SK-N-SH (cell line): Measurements from ENCODE around the gene PABPC1L. TPM values are rescaled to one million over a fixed set of nuclear protein-coding genes. Genes with fewer than 3 reads are reported as not detected.

ENCODE experiments used
- CTCF ChIA-PET: fragments of 300-600, 350-600 bp; formaldehyde crosslinking; extraction: SDS; loops from one replicate; lab custom pipeline; 2021; lab: Yijun Ruan, JAX
- POLR2A ChIA-PET: fragments of 350-600 bp; sonication (Branson Sonifier 250); formaldehyde crosslinking; extraction: SDS; loops from one replicate; lab custom pipeline; 2020; ENCODE audit warnings: antibody characterized with exemption, inconsistent platforms; lab: Yijun Ruan, JAX
- DNase-seq: peaks from one replicate; pipeline ENCODE4 v3.0.0; 2012
- H2AFZ ChIP-seq: fragments of 200-600 bp; sonication (generic); 2 replicates; pipeline ENCODE4 v1.8.1; 2016; ENCODE audit warnings: antibody characterized with exemption, mild to moderate bottlenecking, low read depth
- H3F3A ChIP-seq: fragments of 200-600 bp; sonication (generic); replicated peaks from 2 replicates; pipeline ENCODE3; 2016; ENCODE audit warnings: antibody characterized with exemption, mild to moderate bottlenecking; ENCODE audit not compliant: insufficient read depth
- H3K27ac ChIP-seq, 2 experiments: fragments of 200-500 bp in 1 of 2; fragments of 200-600 bp in 1 of 2; sonication (Bioruptor generic) in 1 of 2; sonication (generic), shearing (Covaris generic) in 1 of 2; 2 replicates each; pipeline versions ENCODE4 v1.5.1 to v1.6.1; 2014 to 2016; ENCODE audit warnings: low read depth in 2 of 2, inconsistent platforms in 1 of 2, low read length in 1 of 2, mild to moderate bottlenecking in 1 of 2, mixed read lengths in 1 of 2
- H3K27me3 ChIP-seq: fragments of 200-600 bp; sonication (generic), shearing (Covaris generic); 2 replicates; pipeline ENCODE4 v1.6.1; 2016; ENCODE audit warnings: mixed run types; ENCODE audit not compliant: insufficient read depth
- H3K36me3 ChIP-seq, 2 experiments: fragments of 200-500 bp in 1 of 2; fragments of 200-600 bp in 1 of 2; sonication (Bioruptor generic) in 1 of 2; sonication (generic) in 1 of 2; replicated peaks in 1 of 2; 2 replicates each; pipeline versions ENCODE3 to v1.5.1; 2014 to 2016; ENCODE audit warnings: low read length in 1 of 2, mild to moderate bottlenecking in 1 of 2; ENCODE audit not compliant: insufficient read depth in 2 of 2, control insufficient read depth in 1 of 2
- H3K4me1 ChIP-seq, 2 experiments: fragments of 200-500 bp in 1 of 2; fragments of 200-600 bp in 1 of 2; sonication (Bioruptor generic) in 1 of 2; sonication (generic), shearing (Covaris generic) in 1 of 2; 2 replicates each; pipeline versions ENCODE4 v1.5.1 to v1.6.1; 2014 to 2016; ENCODE audit warnings: low read depth in 1 of 2, low read length in 1 of 2, mixed run types in 1 of 2; ENCODE audit not compliant: insufficient read depth in 2 of 2, control insufficient read depth in 1 of 2
- H3K4me2 ChIP-seq: fragments of 200-600 bp; sonication (generic), shearing (Covaris generic); 2 replicates; pipeline ENCODE4 v1.6.1; 2017; ENCODE audit warnings: mixed run types
- H3K4me3 ChIP-seq, 2 experiments: fragments of 200-500 bp in 1 of 2; fragments of 200-600 bp in 1 of 2; sonication (Bioruptor generic) in 1 of 2; sonication (generic), shearing (Covaris generic) in 1 of 2; 2 replicates each; pipeline versions ENCODE4 v1.5.1 to v1.8.1; 2014 to 2016; ENCODE audit warnings: low read depth in 2 of 2, inconsistent platforms in 1 of 2, low read length in 1 of 2, mild to moderate bottlenecking in 1 of 2, mixed read lengths in 1 of 2, moderate library complexity in 1 of 2
- H3K79me2 ChIP-seq: fragments of 200-600 bp; sonication (generic); 2 replicates; pipeline ENCODE4 v1.8.1; 2017; ENCODE audit warnings: mild to moderate bottlenecking; ENCODE audit not compliant: insufficient read depth
- H3K9ac ChIP-seq: fragments of 200-600 bp; sonication (generic); 2 replicates; pipeline ENCODE4 v1.6.1; 2017; ENCODE audit warnings: mixed run types
- H3K9me2 ChIP-seq: fragments of 200-600 bp; sonication (generic); 2 replicates; pipeline ENCODE4 v1.6.1; 2017; ENCODE audit warnings: mixed run types
- H3K9me3 ChIP-seq: fragments of 200-600 bp; sonication (generic); 2 replicates; pipeline ENCODE4 v1.6.1; 2017; ENCODE audit warnings: mixed run types, mild to moderate bottlenecking, moderate library complexity
- H4K20me1 ChIP-seq: fragments of 200-600 bp; sonication (generic); 2 replicates; pipeline ENCODE4 v1.6.1; 2017; ENCODE audit warnings: mild to moderate bottlenecking, mixed run types; ENCODE audit not compliant: insufficient read depth
- CHD2 ChIP-seq: fragments of 150-350 bp; IDR thresholded peaks from 2 replicates; pipeline ENCODE4 v1.6.1; 2018; ENCODE audit warnings: low read length; ENCODE audit not compliant: partially characterized antibody
- ELF1 ChIP-seq: IDR thresholded peaks from 2 replicates; pipeline ENCODE4 v1.4.0; 2012
- EP300 ChIP-seq, 2 experiments: IDR thresholded peaks; 2 replicates each; pipeline versions ENCODE4 v1.4.0 to v1.6.1; 2012; ENCODE audit warnings: borderline replicate concordance in 1 of 2, low read depth in 1 of 2, low read length in 1 of 2
- EZH2phosphoT487 ChIP-seq: fragments of 200-600 bp; sonication (generic); IDR thresholded peaks from 2 replicates; pipeline ENCODE4 v1.6.1; 2017; ENCODE audit warnings: low read depth, mixed run types, mild to moderate bottlenecking, antibody characterized with exemption, moderate library complexity, borderline replicate concordance
- FOSL2 ChIP-seq: IDR thresholded peaks from 2 replicates; pipeline ENCODE4 v1.4.0; 2012; ENCODE audit warnings: low read depth, mild to moderate bottlenecking, moderate library complexity, borderline replicate concordance
- FOXJ3 ChIP-seq: sonication (generic); formaldehyde crosslinking; IDR thresholded peaks from 2 replicates; pipeline ENCODE4 v1.5.1; 2020; ENCODE audit warnings: mild to moderate bottlenecking, missing genetic modification reagents
- GABPA ChIP-seq: IDR thresholded peaks from 2 replicates; pipeline ENCODE4 v1.4.0; 2012; ENCODE audit warnings: low read depth, mild to moderate bottlenecking
- GATA2 ChIP-seq: sonication (generic); formaldehyde crosslinking; IDR thresholded peaks from 2 replicates; pipeline ENCODE4 v1.5.0; 2020; ENCODE audit warnings: mild to moderate bottlenecking, missing genetic modification reagents
- NFIC ChIP-seq: IDR thresholded peaks from 2 replicates; pipeline ENCODE4 v1.4.0; 2012; ENCODE audit warnings: borderline replicate concordance
- NRF1 ChIP-seq: IDR thresholded peaks from 2 replicates; pipeline ENCODE4 v1.6.1; 2012; ENCODE audit warnings: low read depth, mild to moderate bottlenecking, low read length
- RAD21 ChIP-seq: IDR thresholded peaks from 2 replicates; pipeline ENCODE4 v1.6.1; 2012; ENCODE audit warnings: mild to moderate bottlenecking, low read length
- RXRA ChIP-seq: IDR thresholded peaks from 2 replicates; pipeline ENCODE4 v1.4.0; 2012; ENCODE audit warnings: low read depth, mild to moderate bottlenecking, borderline replicate concordance
- SMC3 ChIP-seq: IDR thresholded peaks from 2 replicates; pipeline ENCODE4 v1.6.1; 2012; ENCODE audit warnings: low read depth, low read length, improper control_type of control experiment
- TAF1 ChIP-seq: IDR thresholded peaks from 2 replicates; pipeline ENCODE4 v1.6.1; 2012; ENCODE audit warnings: low read depth, mild to moderate bottlenecking, low read length, moderate library complexity, borderline replicate concordance
- TCF12 ChIP-seq: IDR thresholded peaks from 2 replicates; pipeline ENCODE4 v1.4.0; 2012
- TEAD4 ChIP-seq: IDR thresholded peaks from 2 replicates; pipeline ENCODE4 v1.4.0; 2012; ENCODE audit warnings: mild to moderate bottlenecking, borderline replicate concordance; ENCODE audit not compliant: insufficient read depth
- WGBS: methylation state at CpG from one replicate; pipeline ENCODE4 v1.1.6; 2017; ENCODE audit warnings: low lambda C conversion rate; 5-methylcytosine and 5-hydroxymethylcytosine counted together
- polyA plus RNA-seq, 3 experiments: library from polyadenylated mRNA; depleted of rRNA; stranded (reverse); fragments of >200 nt; gene quantifications; 2 replicates each; pipeline ENCODE4 v1.2.3, GENCODE V29; 2012
- TF ChIP-seq, protein P1 (sequence below): IDR thresholded peaks from 2 replicates; pipeline ENCODE4 v1.6.1; 2012; ENCODE audit warnings: mild to moderate bottlenecking, low read depth, low read length, moderate library complexity
- TF ChIP-seq, protein P2 (sequence below): IDR thresholded peaks from 2 replicates; pipeline ENCODE4 v1.4.0; 2012; ENCODE audit warnings: low read depth, borderline replicate concordance
- TF ChIP-seq, protein P3 (sequence below): IDR thresholded peaks from 2 replicates; pipeline ENCODE4; 2012

The PABPC1L gene
- polyA plus RNA-seq, 1 of the 3 experiments (the other 2 are of a cell fraction), result 205 TPM

DNA sequence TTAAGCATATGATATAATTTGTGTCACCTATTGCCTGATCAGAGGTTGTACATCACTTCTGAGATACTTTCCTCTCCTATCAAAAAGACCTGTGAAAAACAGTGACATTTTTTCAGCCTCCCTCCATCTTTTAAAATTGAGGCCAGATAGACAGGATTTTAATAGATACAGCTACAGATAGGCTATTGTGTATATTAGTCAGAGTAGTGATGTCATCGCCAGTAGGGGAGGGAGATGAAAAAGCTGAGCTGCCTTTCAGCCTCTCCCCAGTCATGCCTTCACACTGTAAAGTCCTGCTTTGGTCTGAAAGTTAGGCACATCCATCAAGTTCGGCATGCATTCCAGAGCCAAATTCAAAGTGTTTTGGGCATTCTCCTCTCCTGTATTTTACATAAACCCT, 7.9 kb upstream of the PABPC1L start:
- H3K9ac ChIP-seq, result no peak overlapping the region
- ChIA-PET CTCF (interaction anchor here (2.2 kb wide), 1 partner anchor 11 kb away, joined by 5 read pairs; no protein-coding TSS in a partner anchor), POLR2A (no interaction called here)
- no peaks in the 10 kb centered on the region for H3K9me2 ChIP-seq
- H3K27me3 ChIP-seq, result no peaks in the 10 kb centered on the region
- peaks cover 84% of the 10 kb centered on the region for H4K20me1 ChIP-seq
- WGBS, result 58% methylated on average over 2 of the region's 2 CpGs
- H3K9me3 ChIP-seq, result no peaks in the 10 kb centered on the region
- peaks cover 90% of the 10 kb centered on the region for H3K79me2 ChIP-seq
- no peak overlapping the region for H2AFZ ChIP-seq
- H3F3A ChIP-seq, result peaks cover 18% of the 10 kb centered on the region
- peaks cover 49 to 68% of the 10 kb centered on the region in 2 experiments for H3K36me3 ChIP-seq
- TF ChIP-seq GABPA (no peak), TAF1 (no peak), FOSL2 (peak; percentile 32; the same call in 1 of the 2 replicates), NRF1 (no peak), TEAD4 (no peak), CHD2 (no peak), FOXJ3 (no peak), RXRA (no peak)
- TF ChIP-seq, protein P1, sequence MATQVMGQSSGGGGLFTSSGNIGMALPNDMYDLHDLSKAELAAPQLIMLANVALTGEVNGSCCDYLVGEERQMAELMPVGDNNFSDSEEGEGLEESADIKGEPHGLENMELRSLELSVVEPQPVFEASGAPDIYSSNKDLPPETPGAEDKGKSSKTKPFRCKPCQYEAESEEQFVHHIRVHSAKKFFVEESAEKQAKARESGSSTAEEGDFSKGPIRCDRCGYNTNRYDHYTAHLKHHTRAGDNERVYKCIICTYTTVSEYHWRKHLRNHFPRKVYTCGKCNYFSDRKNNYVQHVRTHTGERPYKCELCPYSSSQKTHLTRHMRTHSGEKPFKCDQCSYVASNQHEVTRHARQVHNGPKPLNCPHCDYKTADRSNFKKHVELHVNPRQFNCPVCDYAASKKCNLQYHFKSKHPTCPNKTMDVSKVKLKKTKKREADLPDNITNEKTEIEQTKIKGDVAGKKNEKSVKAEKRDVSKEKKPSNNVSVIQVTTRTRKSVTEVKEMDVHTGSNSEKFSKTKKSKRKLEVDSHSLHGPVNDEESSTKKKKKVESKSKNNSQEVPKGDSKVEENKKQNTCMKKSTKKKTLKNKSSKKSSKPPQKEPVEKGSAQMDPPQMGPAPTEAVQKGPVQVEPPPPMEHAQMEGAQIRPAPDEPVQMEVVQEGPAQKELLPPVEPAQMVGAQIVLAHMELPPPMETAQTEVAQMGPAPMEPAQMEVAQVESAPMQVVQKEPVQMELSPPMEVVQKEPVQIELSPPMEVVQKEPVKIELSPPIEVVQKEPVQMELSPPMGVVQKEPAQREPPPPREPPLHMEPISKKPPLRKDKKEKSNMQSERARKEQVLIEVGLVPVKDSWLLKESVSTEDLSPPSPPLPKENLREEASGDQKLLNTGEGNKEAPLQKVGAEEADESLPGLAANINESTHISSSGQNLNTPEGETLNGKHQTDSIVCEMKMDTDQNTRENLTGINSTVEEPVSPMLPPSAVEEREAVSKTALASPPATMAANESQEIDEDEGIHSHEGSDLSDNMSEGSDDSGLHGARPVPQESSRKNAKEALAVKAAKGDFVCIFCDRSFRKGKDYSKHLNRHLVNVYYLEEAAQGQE, result no peak
- no peak for DNase-seq
- no peak overlapping the region for H3K27ac ChIP-seq
- no peak overlapping the region for H3K4me3 ChIP-seq
- no peak overlapping the region for H3K4me2 ChIP-seq
- H3K4me1 ChIP-seq, result peaks cover 0 to 2% of the 10 kb centered on the region in 2 experiments; a peak in 1 of 4 replicates

DNA sequence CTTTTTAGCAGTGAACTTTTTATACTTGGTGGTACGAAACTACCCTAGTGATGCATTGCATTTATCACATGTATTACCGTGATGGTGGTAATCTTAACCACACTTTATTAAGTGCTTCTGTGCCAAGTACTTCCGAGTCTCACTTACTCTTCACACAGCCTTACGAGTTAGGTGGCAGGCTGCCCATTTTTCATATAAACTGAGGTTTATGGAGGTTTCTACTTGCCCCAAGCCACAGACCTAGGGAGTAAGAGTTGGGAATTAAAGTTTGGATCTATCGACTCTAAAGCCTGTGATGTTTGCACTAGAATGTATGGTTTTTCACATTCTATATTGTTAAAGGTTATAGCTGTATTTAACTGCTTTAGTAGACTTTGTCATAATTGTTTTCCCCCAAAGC, 5.5 kb upstream of the PABPC1L start:
- Histone ChIP-seq H3K36me3 (peaks cover 69 to 84% of the 10 kb centered on the region in 2 experiments), H3K79me2 (peaks cover 67% of the 10 kb centered on the region), H3K4me1 (peaks cover 0 to 5% of the 10 kb centered on the region in 2 experiments; a peak in 1 of 4 replicates), H3K9ac (no peak overlapping the region), H2AFZ (no peak overlapping the region), H3K9me2 (no peaks in the 10 kb centered on the region), H3F3A (peaks cover 42% of the 10 kb centered on the region), H4K20me1 (peaks cover 66% of the 10 kb centered on the region), H3K9me3 (no peaks in the 10 kb centered on the region), H3K4me3 (no peak overlapping the region), H3K27ac (no peak overlapping the region), H3K4me2 (no peak overlapping the region), H3K27me3 (no peaks in the 10 kb centered on the region)
- 90% methylated on average over 5 of the region's 5 CpGs for WGBS
- TF ChIP-seq, protein P1, result no peak
- no peak for TF ChIP-seq FOXJ3
- TF ChIP-seq ELF1, result no peak
- no peak for TF ChIP-seq EZH2phosphoT487
- TF ChIP-seq SMC3, result no peak
- TF ChIP-seq, protein P2, sequence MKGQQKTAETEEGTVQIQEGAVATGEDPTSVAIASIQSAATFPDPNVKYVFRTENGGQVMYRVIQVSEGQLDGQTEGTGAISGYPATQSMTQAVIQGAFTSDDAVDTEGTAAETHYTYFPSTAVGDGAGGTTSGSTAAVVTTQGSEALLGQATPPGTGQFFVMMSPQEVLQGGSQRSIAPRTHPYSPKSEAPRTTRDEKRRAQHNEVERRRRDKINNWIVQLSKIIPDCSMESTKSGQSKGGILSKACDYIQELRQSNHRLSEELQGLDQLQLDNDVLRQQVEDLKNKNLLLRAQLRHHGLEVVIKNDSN, result no peak
- TF ChIP-seq GATA2, result no peak
- TF ChIP-seq NFIC, result no peak
- TF ChIP-seq TEAD4, result no peak
- TF ChIP-seq RAD21, result no peak
- TF ChIP-seq EP300 (IDR thresholded peaks at IDR 0.05; ENCODE audit: borderline replicate concordance in 1 of 2, low read depth in 1 of 2, low read length in 1 of 2), result no peak
- TF ChIP-seq TCF12, result no peak
- no peak for TF ChIP-seq GABPA
- TF ChIP-seq CHD2, result no peak
- no peak for TF ChIP-seq RXRA
- TF ChIP-seq TAF1, result no peak
- TF ChIP-seq, protein P3, sequence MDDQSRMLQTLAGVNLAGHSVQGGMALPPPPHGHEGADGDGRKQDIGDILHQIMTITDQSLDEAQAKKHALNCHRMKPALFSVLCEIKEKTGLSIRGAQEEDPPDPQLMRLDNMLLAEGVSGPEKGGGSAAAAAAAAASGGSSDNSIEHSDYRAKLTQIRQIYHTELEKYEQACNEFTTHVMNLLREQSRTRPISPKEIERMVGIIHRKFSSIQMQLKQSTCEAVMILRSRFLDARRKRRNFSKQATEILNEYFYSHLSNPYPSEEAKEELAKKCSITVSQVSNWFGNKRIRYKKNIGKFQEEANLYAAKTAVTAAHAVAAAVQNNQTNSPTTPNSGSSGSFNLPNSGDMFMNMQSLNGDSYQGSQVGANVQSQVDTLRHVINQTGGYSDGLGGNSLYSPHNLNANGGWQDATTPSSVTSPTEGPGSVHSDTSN, result no peak
- CTCF ChIA-PET, result interaction anchor here (1.7 kb wide), 1 partner anchor 119 kb away, joined by 4 read pairs; no protein-coding TSS in a partner anchor
- POLR2A ChIA-PET, result no interaction called here
- no peak for DNase-seq
